Islet precursor cell (in vitro differentiated cells): ENCODE data around the gene C1orf141.
"Not testable (repeated sequence)": the region's sequence is repeated elsewhere in the genome, so short reads cannot be mapped to it uniquely, and the experiment has no call there.

Source experiments
- DNase-seq: peaks from one replicate; pipeline ENCODE4 v3.0.0-alpha.2; 2018

Gene C1orf141

GRCh38 chr1:67141832-67142231 is 7.1 kb upstream of the C1orf141 start:
- not testable (repeated sequence) for DNase-seq

GRCh38 chr1:67140460-67140859 is 5.7 kb upstream of the C1orf141 start:
- DNase-seq = no peak

GRCh38 chr1:67138813-67139499 is 4.2 kb upstream of the C1orf141 start:
- no peak for DNase-seq

- DNase-seq = no peak
Observed at GRCh38 chr1:67137307-67137753, 2.6 kb upstream of the C1orf141 start.

GRCh38 chr1:67135354-67135753 is 584 bp upstream of the C1orf141 start:
- no peak for DNase-seq

- DNase-seq = no peak
Observed at GRCh38 chr1:67133177-67133576, 1.6 kb downstream of the C1orf141 start.

- no peak for DNase-seq
Observed at GRCh38 chr1:67130673-67131072, 4.1 kb downstream of the C1orf141 start.

GRCh38 chr1:67126974-67127373 is 7.8 kb downstream of the C1orf141 start:
- DNase-seq = no peak

GRCh38 chr1:67126111-67126746 is 8.5 kb downstream of the C1orf141 start:
- DNase-seq = no peak

- DNase-seq = no peak
Observed at GRCh38 chr1:67124455-67124854, 10.3 kb downstream of the C1orf141 start.

GRCh38 chr1:67120855-67121619 is 13.7 kb downstream of the C1orf141 start:
- DNase-seq = no peak

- DNase-seq = no peak
Observed at GRCh38 chr1:67118646-67119045, 16.1 kb downstream of the C1orf141 start.

GRCh38 chr1:67118191-67118590 is 16.6 kb downstream of the C1orf141 start:
- DNase-seq = no peak

- no peak for DNase-seq
Observed at GRCh38 chr1:67114162-67114561, 20.6 kb downstream of the C1orf141 start.

- no peak for DNase-seq
Observed at GRCh38 chr1:67110352-67110751, 24.4 kb downstream of the C1orf141 start.

- no peak for DNase-seq
Observed at GRCh38 chr1:67105508-67105907, 29.3 kb downstream of the C1orf141 start.

- DNase-seq = no peak
Observed at GRCh38 chr1:67103548-67103947, 31.2 kb downstream of the C1orf141 start.

GRCh38 chr1:67100833-67101232 is 33.9 kb downstream of the C1orf141 start:
- DNase-seq = no peak

GRCh38 chr1:67097305-67097704 is 37.5 kb downstream of the C1orf141 start:
- no peak for DNase-seq

GRCh38 chr1:67094191-67094590 is 40.6 kb downstream of the C1orf141 start:
- DNase-seq = no peak

GRCh38 chr1:67089685-67090208 is 45.0 kb downstream of the C1orf141 start:
- no peak for DNase-seq

GRCh38 chr1:67088440-67088839 is 46.3 kb downstream of the C1orf141 start:
- no peak for DNase-seq

GRCh38 chr1:67085326-67085725 is 49.4 kb downstream of the C1orf141 start:
- no peak for DNase-seq
